Measurements from ENCODE around the gene KCNJ4.

KCNJ4 gene

DNA sequence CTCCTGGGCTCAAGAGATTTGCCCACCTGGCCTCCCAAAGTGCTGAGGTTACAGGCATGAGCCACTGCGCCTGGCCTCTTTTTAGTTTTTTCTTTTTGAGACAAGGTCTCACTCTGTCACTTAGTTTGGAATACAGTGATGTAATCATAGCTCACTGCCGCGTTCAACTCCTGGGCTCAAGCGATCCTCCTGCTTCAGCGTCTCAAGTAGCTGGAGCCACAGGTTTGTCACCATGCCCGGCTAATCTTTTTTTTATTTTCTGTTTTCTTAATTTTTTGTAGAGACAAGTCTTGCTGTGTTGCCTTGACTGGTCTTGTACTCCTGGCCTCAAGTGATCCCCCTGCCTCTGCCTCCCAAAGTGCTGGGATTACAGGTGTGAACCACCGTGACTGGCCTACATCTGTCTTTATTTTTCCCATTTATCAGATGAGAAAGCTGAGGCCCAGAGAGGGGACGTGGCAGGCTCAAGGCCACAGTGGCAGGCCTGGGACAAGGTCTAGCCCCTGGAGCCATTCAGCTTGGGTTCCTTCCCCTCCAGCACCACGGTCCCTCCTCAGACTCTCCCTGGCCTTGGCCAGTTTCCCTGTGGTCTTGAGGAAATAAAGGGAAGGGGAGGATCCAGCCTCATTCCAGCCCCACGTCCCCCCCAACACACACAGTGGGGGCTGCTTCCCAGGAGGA is 10.1 kb upstream of the KCNJ4 start:
- H3K27ac ChIP-seq = no peak overlapping the region
- TF ChIP-seq ZFX (IDR thresholded peaks at IDR 0.05; ENCODE audit: borderline replicate concordance) = no peak
- TF ChIP-seq, protein P1, sequence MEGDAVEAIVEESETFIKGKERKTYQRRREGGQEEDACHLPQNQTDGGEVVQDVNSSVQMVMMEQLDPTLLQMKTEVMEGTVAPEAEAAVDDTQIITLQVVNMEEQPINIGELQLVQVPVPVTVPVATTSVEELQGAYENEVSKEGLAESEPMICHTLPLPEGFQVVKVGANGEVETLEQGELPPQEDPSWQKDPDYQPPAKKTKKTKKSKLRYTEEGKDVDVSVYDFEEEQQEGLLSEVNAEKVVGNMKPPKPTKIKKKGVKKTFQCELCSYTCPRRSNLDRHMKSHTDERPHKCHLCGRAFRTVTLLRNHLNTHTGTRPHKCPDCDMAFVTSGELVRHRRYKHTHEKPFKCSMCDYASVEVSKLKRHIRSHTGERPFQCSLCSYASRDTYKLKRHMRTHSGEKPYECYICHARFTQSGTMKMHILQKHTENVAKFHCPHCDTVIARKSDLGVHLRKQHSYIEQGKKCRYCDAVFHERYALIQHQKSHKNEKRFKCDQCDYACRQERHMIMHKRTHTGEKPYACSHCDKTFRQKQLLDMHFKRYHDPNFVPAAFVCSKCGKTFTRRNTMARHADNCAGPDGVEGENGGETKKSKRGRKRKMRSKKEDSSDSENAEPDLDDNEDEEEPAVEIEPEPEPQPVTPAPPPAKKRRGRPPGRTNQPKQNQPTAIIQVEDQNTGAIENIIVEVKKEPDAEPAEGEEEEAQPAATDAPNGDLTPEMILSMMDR (IDR thresholded peaks at IDR 0.05) = no peak

DNA sequence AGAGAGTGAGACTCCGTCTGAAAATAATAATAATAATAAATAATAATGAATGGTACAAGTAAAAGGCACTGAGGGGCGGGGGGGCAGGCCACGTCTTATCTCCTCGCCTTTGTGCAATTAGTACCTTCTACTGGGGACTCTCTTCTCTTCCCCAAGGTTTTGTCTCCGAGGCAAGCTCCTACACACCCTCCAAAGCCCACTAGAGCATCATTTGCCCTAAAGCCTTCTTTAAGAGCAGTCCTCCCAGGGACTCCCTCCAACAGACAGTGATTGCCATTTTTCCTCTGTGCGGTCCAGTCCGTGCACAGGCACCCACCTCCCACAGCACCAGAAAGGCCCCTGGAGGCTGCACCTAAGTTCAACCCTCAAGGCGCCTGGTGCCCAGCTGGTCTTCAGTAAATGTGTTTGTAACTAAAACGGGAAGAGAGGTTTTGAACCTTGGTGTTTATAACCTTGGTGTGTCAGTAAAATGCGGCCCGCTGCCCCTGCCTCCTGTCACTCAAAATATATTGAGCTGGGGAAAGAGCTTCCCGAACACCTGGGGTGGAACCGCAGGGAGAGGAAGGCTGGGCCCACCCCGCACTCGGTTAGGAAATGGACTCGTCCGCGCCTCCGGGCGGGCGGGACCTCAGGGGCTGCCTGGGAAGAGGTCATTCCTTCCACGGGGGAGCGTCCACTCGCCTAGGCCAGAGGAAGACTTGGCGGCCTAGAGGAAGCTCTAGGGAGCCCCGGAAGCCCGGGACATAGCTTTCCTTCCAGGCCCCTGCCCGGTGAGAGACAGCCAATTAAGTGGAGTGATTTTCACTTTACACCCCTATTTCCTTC is 8.2 kb upstream of the KCNJ4 start:
- TF ChIP-seq ZFX (IDR thresholded peaks at IDR 0.05; ENCODE audit: borderline replicate concordance) = no peak
- TF ChIP-seq, protein P1 (IDR thresholded peaks at IDR 0.05) = no peak
- no peak overlapping the region for H3K27ac ChIP-seq

DNA sequence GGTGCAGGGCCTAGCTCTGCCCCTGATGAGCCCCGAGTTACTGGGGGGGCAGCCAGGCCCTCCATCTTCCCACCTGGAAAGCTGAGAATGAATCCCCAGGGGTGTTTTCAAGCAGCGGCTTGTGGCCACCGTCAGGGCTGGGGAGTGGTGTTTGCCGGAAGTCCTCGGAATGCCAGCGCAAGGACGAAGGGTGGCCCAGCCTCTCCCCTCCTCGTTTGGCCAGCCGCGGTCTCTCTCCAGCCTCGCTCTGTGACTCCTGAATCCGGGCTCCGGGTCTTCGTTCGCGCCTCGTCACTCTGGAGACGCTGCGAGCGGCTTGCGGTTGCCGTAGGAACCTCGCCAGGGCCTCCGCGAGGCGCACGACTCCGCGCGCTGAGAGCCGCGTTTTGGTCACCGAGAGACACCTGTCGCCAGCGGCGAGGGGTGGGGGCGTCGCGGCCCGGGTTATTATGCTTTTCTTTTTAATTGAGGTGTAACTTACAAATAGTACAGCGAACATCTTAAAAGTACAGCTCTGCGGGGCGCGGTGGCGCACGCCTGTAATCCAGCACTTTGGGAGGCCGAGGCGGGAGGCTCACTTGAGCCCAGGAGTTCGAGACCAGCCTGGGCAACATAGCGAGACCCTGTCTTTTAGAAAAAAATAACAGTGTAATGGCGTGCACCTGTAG is 6.5 kb upstream of the KCNJ4 start:
- no peak for TF ChIP-seq ZFX (IDR thresholded peaks at IDR 0.05; ENCODE audit: borderline replicate concordance)
- TF ChIP-seq, protein P1 (IDR thresholded peaks at IDR 0.05) = no peak
- H3K27ac ChIP-seq = no peak overlapping the region

DNA sequence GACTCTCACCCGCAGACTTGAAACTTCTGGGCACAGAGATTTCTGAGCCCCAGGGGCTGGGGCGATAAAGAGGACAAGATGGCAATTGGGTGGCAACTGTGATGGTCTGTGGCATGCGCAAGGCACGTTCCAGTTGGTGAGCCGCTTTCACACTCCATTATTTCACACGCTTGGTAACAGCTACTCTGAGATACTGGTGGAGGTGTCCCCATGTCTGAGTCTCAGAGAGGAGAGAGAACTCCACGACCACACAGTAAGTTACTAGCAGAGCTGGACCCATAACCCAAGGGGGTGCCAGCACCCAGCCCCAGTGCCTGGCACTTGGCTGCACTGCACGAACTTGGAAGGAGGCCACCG is 6.0 kb upstream of the KCNJ4 start:
- no peak overlapping the region for H3K27ac ChIP-seq
- TF ChIP-seq ZFX (IDR thresholded peaks at IDR 0.05; ENCODE audit: borderline replicate concordance) = no peak
- TF ChIP-seq, protein P1 (IDR thresholded peaks at IDR 0.05) = no peak

DNA sequence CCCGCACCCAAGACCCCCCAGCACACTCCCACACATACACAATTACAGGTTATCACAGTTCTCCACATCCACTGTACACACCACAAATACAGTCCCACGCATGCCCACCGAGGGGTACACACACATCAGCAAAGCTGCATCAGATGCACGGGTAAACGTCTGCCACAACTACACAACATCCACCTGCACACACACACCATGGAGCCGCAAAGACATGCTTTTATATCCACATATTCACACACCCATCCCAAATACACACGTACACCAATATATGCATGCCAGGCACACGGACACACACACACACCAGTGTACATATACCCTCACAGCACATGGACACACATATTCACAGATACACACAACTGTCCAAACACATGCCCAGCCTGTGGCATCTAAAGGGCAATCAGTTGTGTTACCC is 5.4 kb upstream of the KCNJ4 start:
- no peak for TF ChIP-seq ZFX (IDR thresholded peaks at IDR 0.05; ENCODE audit: borderline replicate concordance)
- TF ChIP-seq, protein P1 (IDR thresholded peaks at IDR 0.05) = no peak

DNA sequence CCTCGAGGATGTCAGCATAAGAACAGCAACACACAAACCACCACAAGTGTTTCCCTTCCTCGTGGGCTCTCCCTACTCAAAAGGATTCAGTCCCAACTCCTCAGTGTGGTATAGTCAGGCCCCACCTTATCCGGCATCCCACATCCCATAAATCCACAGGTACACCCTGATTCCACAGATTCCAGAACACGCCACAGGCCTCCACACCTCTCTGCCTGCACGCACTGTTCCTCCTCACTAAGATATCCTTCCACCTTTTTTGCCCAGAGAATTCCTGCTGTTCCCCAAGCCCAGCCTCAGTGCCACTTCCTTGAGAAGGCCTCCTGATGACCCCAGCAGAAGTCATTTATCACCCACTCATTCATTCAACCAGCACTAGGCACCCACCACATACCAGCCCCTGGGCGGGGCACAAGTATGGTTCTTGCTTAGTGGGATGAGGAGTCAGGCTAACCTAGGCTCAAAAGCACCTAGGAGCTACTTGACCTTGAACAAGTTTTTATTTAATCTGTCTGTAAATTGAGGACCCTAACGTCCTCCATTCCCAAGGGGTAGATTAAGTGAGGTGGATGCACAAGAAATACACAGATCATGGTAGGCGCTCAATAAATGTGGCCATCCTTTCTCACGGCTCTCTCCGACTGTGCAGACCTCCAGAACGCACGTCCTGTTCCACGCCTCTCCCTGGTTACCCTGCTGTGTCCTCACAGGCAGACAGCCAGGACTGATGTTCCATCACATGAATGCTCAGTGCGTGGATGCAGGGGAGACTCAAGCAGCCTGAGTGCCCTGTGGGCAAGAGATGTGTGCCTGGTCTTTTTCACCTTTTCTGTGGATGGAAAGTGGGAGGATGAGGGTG is 2.1 kb upstream of the KCNJ4 start:
- no peak for TF ChIP-seq ZFX (IDR thresholded peaks at IDR 0.05; ENCODE audit: borderline replicate concordance)
- TF ChIP-seq, protein P1 (IDR thresholded peaks at IDR 0.05) = no peak
- no peak overlapping the region for H3K27ac ChIP-seq

More for the DNA sequence above, 5.4 kb upstream of the KCNJ4 start:
- H3K27ac ChIP-seq = no peak overlapping the region
